GM18858 (cell line): ENCODE measurements around the gene CDKL4.
"Not testable (repeated sequence)": the region's sequence is repeated elsewhere in the genome, so short reads cannot be mapped to it uniquely, and the experiment has no call there.

Experiments
- ATAC-seq: cut with Tn5 transposase; IDR thresholded peaks from one replicate; pipeline ENCODE4 v1.9.1; 2021; ENCODE audit not compliant: unreplicated experiment

Gene CDKL4

DNA sequence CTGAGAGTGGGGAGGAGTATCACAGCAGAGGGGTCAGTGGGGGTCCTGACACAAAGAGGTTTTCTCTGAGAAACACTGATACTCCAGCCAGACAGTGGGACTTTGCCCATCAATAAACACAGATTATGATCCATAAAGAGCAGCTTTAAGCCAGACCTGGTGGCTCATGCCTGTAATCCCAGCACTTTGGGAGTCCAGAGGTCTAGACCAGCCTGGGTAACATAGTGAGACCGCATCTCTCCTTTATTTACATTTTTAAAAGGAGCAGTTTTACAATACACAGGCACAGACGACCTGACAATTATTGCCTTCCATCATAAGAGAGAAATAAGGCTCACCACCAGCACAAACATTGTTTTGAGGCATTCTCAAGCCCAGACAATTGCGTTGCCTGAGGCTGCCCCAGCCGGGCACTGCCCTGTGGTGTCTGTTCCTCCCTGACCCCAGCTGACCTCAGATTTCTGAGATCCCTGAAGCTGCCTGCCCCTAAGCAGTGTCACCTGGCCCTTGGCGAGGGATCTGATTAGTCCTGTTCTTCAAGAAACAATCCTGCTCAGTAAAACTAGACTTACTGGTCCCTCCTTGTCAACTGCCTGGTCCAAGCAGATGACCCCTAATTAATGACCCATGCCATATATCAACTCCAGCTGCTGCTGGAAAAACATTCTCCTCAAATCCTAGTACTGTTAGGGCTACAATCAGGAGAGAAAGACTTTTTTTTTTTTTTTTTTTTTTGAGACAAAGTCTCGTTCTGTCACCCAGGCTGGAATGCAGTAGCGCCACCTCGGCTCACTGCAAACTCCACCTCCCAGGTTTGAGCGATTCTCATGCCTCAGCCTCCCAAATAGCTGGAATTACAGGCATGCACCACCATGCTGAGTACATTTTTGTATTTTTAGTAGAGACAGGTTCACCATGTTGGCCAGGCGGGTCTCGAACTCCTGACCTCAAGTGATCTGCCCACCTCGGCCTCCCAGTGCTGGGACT lies 63.5 kb downstream of the CDKL4 start:
- no peak for ATAC-seq

DNA sequence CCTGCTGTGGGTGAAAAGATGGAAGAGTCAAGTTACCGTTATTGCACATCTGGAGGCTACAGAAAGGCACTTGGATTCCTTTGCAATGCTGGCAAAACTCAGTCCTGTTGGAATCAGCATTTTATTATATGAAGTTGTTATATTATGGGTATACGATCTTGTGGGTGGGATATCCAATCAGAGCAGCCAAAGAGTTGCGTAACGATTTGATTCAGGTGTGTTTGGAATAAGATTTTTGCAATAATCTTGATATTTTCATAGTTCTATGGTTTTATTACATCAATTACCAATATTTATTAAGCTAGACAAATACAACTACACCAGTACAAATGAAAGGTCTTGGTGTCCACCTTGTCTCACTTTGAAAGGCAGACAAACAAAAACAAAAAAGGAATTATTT lies 65.0 kb downstream of the CDKL4 start:
- ATAC-seq = no peak

DNA sequence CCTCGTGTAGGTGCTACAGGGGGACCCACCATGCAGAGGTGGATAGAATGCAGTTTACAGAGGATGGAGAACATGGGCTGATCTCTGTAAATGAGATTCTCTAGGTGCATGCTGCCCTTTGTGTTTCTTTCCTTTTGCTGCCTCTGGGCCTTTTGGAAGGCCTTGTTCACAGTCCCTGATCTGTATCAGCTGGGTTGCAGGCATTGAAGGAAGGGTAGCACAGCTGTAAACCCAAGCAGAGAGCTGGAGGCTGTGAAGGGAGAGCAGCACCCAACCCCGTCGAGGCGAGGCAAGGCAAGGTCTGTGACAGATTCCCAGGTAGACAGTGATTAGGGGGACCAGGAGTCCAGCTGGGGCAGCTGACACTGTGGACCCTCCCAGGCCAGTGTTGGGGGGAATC lies 66.8 kb downstream of the CDKL4 start:
- ATAC-seq = no peak

DNA sequence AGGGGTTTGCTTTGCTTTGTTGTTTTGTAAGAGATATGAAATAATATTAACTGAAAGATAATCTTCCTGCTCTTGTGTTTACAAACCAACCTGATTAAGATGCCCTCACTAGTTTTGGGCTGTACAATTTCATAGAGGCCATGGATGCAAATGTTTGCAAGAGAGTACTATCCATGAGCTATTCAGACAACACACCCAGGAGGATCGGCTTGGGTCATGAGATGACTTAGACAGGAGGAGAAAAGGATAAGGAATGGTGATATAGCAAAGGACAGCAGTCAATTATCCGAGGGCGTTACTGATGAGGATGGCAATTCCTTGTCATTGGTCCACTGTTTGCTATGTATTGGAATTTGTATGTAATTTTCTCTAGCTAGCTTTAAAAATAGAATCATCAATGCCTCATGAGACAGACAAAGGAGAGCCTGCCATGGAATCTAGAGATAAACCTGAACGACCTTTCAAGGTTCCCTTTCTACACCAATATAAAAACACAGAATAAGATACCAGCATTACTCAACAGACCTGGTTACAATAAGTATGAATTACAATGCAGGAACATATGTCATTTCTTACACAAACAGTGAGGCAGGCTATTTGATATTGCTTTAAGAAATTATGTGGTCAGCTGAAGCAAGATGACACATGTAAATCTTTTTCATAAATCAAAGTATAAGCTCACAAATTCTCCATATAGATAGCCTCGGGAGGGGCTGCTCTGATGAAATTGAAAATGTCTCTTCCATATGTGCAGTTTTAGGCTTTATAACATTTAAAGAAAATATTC lies 68.6 kb downstream of the CDKL4 start:
- no peak for ATAC-seq

DNA sequence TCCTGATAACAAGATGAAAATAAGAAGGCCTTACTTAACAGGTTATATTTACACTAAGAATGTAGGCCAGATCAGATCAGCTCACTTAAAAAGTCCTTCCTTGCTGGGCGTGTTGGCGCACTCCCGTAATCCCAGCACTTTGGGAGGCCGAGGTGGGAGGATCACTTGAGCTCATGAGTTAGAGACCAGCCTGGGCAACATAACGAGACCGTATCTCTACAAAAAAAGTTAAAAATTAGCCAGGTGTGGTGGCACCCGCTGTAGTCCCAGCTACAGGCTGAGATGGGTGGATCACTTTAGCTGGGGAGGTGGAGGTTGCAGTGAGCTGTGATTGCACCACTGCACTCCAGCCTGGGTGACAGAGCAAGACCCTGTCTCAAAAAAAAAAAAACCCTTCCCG lies 69.7 kb downstream of the CDKL4 start:
- ATAC-seq = no peak

DNA sequence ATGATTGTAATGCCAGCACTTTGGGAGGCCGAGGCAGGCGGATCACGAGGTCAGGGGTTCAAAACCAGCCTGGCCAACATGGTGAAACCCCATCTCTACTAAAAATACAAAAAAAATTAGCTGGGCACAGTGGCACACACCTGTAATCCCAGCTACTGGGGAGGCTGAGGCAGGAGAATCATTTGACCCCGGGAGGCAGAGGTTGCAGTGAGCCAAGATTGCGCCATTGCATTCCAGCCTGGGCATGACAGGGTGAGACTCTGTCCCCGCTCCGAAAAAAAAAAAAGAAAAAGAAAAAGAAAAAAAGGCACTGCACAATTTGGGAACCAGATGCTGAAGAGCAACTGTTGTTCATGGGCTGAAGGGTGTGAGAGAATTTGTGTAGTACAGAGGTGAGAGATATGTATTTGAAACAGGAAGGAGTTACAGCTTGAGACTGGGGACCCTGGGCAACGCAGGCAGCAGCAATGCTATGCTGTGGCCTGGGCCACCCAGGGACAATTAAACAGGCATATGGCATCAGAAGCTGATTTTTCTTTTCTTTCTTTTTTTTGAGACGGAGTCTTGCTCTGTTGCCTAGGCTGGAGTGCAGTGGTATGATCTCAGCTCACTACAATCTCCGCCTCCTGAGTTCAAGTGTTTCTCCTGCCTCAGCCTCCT lies 71.6 kb downstream of the CDKL4 start:
- not testable (repeated sequence) for ATAC-seq

DNA sequence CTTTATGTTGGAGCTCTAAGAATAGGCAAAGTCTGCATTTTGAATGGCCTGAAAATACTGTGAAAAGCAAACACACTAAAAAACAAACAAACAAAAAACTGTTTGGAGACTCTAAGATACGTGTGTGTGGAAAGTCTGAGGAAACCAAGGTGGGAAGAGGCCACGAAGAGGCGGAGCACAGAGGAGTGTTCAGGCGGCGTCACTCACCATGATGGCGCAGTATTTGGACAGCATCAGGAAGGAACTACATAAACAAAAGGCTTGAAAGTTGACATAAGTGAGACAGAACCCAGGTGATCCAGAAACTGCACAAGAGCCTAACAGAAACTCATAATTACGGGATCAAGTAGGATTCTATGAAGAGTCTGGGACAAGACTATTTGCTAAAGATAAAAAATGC lies 72.1 kb downstream of the CDKL4 start:
- no peak for ATAC-seq

DNA sequence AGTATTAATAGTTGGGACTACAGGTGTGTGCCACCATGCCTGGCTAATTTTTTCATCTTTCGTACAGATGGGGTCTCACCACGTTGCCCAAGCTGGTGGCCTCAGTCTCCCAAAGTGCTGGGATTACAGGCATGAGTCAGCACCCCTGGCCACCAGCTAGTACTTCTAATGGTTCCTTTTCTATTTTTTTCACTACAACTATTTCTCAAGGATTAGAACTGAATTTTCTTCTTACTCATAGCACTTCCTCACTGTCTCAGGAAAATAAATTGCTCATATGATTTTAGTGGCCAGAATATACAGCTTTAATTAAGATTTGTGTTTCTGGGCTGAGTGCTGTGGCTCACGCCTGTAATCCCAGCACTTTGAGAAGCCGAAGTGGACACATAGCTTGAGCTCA lies 79.7 kb downstream of the CDKL4 start:
- no peak for ATAC-seq

DNA sequence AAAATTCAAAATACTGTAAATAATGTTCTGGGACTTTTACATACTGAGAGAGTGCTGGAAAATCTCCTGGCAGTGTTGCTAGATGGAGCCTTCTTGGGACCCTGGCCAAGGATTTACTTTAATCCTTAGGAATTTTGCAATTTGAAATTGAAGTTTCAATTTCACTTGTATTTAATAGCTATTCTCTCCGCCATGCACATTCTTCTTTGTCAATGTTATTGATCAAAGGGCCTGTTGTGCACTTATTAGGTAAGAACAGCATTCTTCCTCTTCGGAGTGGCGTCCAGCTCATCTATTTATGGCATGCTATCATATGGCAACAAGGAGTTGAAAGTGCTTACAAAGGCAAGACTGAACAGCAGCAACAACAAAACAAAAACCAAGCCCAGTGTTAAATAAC lies 82.8 kb downstream of the CDKL4 start:
- ATAC-seq = no peak

DNA sequence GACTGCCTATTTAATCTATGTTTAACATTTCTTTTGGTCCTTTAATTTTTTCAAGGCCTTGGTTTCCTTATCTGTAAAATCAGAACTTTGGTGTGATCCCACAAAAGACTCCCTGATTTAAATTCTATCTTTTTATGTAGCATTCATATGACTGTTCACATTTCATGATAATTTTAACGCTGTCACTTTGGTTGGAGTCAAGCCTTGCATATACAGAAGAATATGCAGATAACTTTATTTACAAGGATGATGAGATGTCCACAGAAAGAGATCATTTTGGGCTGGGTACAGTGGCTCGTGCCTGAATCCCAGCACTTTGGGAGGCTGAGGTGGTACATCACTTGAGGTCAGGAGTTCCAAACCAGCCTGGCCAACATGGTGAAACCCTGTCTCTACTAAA lies 84.5 kb downstream of the CDKL4 start:
- ATAC-seq = no peak

DNA sequence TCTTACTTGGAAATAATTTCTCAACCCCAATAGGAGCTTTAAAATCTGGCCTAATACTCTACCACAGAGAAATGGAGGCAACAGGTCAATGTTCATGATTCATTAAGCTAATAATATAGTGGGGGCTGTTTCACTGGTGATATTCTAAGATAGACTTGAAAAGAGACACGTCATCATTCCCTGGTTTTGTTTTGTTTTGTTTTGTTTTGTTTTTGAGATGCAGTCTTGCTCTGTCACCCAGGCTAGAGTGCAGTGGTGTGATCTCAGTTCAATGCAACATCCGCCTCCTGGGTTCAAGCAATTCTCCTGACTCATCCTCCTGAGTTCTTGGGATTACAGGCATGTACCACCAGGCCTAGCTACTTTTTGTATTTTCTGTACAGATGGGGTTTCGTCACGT lies 85.4 kb downstream of the CDKL4 start:
- ATAC-seq = no peak

DNA sequence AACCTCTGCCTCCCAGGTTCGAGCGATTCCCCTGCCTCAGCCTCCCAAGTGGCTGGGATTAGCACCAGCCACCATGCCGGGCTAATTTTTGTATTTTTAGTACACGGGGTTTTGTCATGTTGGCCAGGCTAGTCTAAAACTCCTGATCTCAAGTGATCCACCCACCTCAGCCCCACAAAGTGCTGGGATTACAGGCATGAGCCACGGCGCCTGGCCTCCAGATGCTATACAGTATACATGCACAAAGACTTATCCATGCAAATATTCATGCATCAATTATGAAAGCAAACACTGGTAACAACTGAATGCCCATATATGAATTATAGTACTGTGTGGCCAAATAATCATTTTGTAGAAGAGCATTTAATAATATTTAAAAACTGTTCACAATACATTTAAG lies 86.9 kb downstream of the CDKL4 start:
- ATAC-seq = no peak

DNA sequence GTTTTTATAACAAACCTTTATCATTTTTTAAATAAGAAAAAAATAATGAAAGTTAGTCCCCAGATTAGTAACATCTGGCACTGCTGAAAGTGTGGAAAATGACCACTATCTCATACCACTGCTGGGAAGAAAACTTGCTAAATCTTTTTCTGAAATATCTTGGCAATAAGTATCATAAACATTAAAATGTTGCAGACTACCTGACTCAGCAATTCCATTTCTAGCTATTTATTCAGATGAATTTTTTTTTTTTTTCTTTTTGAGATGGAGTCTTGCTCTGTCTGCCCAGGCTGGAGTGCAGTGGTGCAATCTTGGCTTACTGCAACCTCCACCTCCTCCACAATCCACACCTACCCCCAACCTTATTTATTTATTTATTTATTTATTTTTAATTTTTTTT lies 87.7 kb downstream of the CDKL4 start:
- no peak for ATAC-seq

DNA sequence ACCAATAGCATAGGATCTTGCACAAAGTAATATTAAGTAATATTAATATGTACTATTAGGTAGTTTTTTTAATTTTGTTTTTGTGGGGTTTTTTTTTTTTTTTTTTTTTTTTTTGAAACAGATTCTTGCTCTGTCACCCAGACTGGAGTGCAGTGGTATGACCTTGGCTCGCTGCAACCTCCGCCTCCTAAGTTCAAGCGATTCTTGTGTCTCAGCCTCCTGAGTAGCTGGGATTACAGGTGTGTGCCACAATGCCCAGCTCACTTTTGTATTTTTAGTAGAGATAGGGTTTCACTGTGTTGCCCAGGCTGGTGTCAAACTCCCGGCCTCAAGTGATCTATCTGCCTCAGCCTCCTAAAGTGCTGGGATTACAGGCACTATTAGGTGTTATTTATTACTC lies 88.2 kb downstream of the CDKL4 start:
- ATAC-seq = not testable (repeated sequence)

DNA sequence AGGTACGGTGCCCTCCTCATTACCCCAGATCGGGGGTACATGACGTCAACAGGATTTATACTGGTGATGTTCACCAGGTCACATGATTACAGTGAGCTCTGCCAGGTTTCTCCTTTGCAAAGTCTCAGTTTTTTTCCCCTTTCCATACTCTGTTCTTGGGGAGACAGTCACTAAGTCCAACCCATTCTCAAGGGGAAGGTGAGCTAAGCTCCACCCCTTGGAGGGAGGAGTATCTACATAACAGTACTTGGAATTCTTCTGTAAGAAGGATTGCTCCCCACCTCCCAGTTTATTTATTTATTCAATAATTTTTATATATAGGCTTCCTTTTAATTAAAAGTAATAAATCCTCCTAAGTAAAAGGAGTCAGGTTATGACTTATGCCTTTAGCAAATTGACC lies 88.8 kb downstream of the CDKL4 start:
- no peak for ATAC-seq

DNA sequence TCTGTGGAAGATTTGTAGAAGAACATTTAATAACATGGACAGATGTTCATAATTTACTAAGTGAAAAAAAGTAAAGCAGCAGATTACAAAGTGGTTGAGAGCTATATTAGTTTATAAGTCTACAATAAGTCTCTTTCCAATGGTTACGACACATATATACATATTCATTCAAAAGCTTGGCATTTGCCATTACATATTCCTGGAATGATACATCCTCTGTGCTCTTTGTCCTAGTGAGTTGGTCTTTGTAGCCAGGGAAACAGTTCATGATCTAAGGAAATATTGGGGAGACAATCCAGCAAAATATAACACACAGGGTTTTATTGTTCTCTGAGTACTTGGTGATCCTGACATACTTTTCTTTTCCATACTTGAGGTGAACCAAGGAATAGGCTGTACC lies 90.5 kb downstream of the CDKL4 start:
- no peak for ATAC-seq

DNA sequence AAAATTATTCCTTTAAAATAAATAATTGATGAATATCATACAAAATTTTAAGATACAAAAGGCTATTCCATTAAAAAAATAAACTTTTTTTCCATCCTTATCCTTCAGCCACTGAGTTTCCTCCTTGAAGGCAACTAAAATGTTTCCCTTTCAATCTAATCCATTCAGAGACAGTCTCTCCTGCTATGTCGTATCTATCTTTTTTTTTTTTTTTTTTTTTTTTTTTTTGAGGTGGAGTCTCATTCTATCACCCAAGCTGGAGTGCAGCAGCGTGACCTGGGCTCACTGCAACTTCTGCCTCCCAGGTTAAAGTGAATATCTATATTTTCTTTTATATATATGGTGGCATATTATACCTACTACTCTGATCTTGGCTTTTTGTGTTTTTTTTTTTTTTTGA lies 91.3 kb downstream of the CDKL4 start:
- ATAC-seq = no peak

DNA sequence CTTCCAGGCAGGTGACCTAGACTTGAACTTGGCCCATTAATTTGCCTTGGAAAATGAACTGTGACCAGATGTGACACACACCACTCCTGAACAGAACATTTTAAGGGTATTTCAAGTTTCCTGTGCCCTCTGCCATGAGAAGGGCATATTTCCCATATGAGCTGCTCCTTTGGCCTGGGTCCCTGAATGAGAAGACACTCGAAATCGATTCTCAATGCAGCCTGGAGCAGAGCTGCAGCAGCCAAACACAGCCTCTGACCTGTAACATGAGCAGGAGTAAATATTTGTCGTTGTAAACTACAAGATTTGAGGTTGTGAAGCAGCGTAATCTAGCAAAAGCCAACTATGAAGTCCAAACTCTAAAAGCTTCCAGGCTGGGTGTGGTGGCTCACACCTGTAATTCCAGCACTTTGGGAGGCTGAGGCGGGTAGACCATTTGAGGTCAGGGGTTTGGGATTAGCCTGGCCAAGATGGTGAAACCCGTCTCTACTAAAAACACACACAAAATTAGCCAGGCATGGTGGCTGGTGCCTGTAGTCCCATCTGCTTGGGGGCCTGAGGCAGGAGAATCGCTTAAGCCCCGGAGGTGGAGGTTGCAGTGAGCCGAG lies 92.8 kb downstream of the CDKL4 start:
- ATAC-seq = no peak

DNA sequence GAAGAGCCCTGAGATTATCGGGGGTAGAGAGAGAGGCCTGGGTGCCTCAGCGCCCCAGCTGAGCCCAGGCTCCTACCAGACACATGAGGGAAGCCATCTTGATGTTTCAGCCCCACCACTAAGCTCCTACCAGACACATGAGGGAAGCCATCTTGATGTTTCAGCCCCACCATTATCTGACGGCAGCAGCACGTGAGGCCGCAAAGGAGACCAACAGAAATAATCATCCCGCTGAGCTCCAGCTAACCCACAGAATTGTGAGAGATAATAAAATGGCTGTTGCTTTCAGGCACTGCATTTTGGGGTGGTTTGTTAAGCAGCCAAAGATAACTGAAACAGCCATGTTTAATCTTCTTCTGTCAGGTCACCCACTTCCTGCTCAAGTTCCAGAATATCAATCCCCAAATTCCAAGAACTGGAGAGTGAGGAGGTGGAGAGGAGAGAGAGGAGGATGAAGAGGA lies 93.6 kb downstream of the CDKL4 start:
- ATAC-seq = no peak

DNA sequence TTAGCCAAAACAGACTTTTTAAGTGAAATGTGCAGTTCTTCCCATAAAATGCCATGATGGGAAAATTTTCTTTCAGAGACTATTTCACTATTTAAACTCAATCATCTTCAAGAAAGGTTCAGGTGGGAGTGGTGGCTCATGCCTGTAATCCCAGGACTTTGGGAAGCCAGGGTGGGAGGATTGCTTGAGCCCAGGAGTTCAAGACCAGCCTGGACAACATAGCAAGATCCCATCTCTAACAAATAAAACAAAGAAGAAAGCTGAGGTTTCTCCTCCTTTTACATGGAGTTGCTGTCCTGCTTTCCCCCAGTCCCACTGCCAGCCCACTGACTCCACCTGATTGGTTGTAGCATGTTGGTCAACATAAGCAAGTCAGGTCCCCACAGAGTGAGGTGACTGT lies 97.1 kb downstream of the CDKL4 start:
- no peak for ATAC-seq

DNA sequence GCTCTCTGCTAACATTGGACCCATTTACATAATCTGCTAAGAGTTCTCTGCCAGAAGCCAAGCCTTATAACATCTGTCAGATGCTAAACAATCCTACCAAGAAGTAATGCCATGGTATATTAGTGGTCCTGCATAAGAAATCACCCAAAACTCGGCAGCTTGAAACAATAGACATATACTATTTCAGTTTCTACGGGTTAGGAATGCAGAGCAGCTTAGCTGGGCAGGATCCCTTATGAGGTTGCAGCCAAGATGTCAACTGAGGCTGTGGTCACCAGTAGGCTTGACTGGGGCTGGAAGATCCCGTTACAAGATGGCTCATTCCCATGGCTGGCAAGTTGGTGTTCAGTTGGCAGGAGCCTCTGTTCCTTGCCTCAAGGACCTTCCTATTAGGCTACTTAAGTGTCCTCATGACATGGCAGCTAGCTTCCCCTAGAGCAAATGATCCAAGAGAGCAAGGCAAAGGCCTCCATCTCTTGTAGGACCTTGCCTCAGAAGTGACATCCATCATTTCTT lies 97.8 kb downstream of the CDKL4 start:
- no peak for ATAC-seq
